Suppressor macrophage treated with lipopolysaccharide for 4 hours (primary cell): Measurements from ENCODE around the gene SLC13A5.

Experiments
- DNase-seq: peaks from one replicate; pipeline ENCODE4 v3.0.0-alpha.2; 2020

Gene SLC13A5

DNA sequence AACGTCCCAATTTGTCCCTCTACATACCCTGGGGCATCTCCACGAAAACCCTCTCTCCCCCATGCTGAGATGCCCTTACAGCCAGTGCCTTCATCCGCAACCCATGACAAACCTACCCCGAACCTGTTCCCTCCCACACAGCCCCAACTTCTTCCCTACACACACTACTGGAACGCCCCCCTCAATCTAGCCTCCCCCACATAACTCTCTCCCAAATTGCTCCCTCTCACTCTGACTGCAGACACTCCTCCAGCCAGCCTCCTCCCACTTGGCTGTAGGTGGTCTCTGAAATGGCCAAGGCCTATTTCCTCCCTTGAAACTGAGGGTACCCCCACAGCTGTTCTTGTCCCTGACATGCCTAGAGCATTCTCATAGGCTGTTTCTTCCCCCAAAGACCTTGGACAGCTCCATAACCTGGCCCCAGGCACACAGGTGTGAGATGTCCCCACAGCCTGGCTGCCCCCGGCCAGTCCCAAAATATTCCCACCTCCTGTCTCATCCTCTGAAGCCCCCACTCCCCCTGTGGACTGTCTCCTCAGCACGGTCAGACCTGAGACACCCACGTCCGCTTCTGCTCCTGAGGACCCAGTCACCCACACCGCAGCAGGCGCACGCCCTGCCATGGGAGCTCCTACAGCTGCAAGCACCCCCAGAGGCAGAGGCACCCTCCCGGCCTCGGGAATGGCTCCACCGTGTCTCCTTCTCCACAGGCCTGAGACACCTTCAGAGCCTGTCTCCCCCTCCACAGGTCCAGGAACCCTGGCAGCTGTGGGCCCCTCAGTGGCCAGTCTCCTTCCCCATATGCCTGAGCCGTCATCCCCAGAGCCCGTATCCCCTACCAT is 76.3 kb downstream of the SLC13A5 start:
- DNase-seq: no peak

DNA sequence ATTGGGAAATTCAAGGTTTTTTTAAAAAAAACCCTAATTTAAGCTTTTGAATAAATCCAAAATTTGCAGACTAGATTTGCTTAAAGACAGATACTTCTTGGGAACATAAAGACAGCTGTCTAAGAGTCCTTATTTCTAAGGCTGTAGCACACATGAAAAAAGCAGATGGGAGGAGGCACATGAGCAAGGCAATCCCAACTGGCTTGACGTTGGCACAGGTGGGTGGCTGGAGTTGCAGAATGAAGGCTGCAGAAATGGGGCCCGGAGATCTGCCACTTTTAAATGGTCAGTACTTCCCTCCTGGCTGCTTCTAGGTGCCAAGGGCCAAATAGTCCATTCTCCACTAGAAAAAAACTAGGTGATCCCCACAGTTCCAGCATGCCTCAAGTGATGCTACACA is 77.1 kb downstream of the SLC13A5 start:
- no peak for DNase-seq
